Central memory CD8-positive, alpha-beta T cell (primary cell): ENCODE data around the gene WFDC5.
"Not testable (repeated sequence)": the region's sequence is repeated elsewhere in the genome, so short reads cannot be mapped to it uniquely, and the experiment has no call there.

ENCODE experiments used
- ATAC-seq: fragments of 150-1000 bp; cut with Tn5 transposase; replicated peaks from 2 replicates; pipeline ENCODE4 v1.10.0; 2022; ENCODE audit warnings: mild to moderate bottlenecking, moderate FRiP score, moderate number of reproducible peaks; ENCODE audit not compliant: poor library complexity, severe bottlenecking; ENCODE audit errors: extremely low read depth
- DNase-seq, 2 donors: peaks; one replicate each; pipeline ENCODE4 v3.0.0; 2021; ENCODE audit warnings: low spot score in 2 of 2
- H3K27ac Mint-ChIP-seq: one replicate; pipeline ENCODE4 v1.8.0; 2022; ENCODE audit warnings: low read depth, mild to moderate bottlenecking, moderate library complexity, mixed read lengths
- H3K27me3 Mint-ChIP-seq: one replicate; pipeline ENCODE4 v1.8.0; 2022; ENCODE audit warnings: mixed read lengths
- H3K36me3 Mint-ChIP-seq: one replicate; pipeline ENCODE4 v1.8.0; 2022; ENCODE audit warnings: mild to moderate bottlenecking, moderate library complexity, mixed read lengths; ENCODE audit not compliant: insufficient read depth
- H3K4me1 Mint-ChIP-seq: one replicate; pipeline ENCODE4 v1.8.0; 2022; ENCODE audit warnings: mixed read lengths
- H3K4me3 Mint-ChIP-seq: one replicate; pipeline ENCODE4 v1.8.0; 2022; ENCODE audit warnings: mild to moderate bottlenecking, moderate library complexity, mixed read lengths
- H3K9me3 Mint-ChIP-seq: one replicate; pipeline ENCODE4 v1.8.0; 2022; ENCODE audit warnings: mixed read lengths

WFDC5 gene

DNA sequence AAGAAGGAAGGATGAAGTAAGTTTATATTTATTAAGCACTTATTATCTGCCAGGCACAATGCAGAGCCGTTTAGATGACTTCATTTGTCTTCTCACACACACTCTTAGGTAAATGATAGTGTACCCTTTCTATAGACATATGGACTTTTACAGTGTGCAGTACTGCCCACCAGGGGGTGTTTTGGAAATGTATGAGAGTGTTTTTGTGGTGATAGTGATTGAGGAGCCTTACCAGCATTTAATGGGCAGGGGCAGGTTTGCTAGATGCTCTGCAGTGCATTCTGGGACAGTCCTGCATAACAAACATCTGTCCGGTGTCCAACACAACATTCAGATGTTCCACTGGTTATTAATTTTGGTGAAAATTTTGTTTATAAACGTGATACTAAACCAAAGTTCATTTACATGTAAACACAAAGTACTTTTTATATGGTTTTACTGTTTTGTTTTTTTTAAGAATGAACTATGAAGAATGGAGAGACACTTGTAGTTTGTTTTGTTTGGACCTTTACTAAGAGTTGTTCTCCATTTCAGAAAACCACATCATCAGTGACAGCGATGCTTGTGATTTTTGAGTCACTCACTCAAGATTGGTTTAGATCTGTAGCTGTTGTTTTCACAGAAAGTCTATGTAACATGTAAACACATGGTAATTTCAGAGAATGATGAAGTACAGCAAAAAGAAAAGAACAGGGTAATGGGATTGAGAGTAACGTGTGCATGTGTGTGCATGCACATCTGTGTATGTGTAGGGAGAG, 33.9 kb downstream of the WFDC5 start:
- ATAC-seq (no peak), DNase-seq (no peak)
- peaks cover 14% of the 10 kb centered on the region for H3K4me1 Mint-ChIP-seq
- H3K9me3 Mint-ChIP-seq, result peaks cover 4% of the 10 kb centered on the region
- peaks cover 71% of the 10 kb centered on the region for H3K36me3 Mint-ChIP-seq
- H3K4me3 Mint-ChIP-seq, result no peak overlapping the region
- H3K27ac Mint-ChIP-seq, result peak overlapping the region; percentile 7
- H3K27me3 Mint-ChIP-seq, result no peaks in the 10 kb centered on the region

DNA sequence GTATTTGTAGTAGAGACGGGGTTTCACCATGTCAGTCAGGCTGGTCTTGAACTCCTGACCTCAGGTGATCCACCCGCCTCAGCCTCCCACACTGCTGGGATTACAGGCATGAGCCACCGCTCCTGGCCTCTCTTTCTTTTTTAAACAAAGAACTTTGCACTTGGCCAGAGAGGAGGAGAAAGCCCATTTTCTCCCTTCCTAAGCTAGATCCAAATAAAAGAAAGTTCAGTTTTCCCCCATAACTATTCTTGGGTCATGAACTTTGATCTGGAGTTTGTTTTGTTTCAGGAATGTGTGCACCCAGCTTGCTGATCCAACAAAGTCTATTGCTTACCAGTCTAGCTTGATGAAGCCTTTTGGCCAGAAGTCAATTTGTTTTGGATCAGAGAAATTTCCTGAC, 37.4 kb downstream of the WFDC5 start:
- H3K27me3 Mint-ChIP-seq, result no peaks in the 10 kb centered on the region
- H3K4me1 Mint-ChIP-seq, result peaks cover 20% of the 10 kb centered on the region
- H3K4me3 Mint-ChIP-seq, result no peak overlapping the region
- ATAC-seq (no peak), DNase-seq (no peak)
- H3K27ac Mint-ChIP-seq, result no peak overlapping the region
- peaks cover 4% of the 10 kb centered on the region for H3K9me3 Mint-ChIP-seq
- H3K36me3 Mint-ChIP-seq, result peaks cover 80% of the 10 kb centered on the region

DNA sequence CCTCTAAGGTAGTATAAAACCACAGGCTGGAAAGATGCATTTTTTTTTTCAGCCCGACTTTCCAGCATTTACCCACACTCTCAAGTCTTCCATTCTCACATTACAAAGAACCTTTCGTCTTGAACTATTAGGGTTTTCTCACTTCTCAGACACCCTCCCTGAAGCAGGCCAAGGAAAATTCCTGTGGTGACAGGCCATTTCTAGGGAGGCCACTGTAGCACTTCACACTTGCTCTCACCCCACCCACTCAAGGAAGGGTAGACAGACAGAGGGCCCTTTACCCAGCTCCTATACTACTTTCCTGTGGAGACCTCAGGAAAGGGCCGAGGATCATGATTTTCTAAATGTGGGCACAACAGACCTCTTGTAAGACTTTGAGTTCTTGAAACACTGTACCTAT, 41.8 kb downstream of the WFDC5 start:
- H3K4me1 Mint-ChIP-seq, result peaks cover 57% of the 10 kb centered on the region
- H3K27ac Mint-ChIP-seq, result peak overlapping the region; percentile 65
- no peaks in the 10 kb centered on the region for H3K27me3 Mint-ChIP-seq
- H3K36me3 Mint-ChIP-seq, result peaks cover 75% of the 10 kb centered on the region
- no peak overlapping the region for H3K4me3 Mint-ChIP-seq
- H3K9me3 Mint-ChIP-seq, result no peaks in the 10 kb centered on the region
- no peak for DNase-seq
- no peak for ATAC-seq

DNA sequence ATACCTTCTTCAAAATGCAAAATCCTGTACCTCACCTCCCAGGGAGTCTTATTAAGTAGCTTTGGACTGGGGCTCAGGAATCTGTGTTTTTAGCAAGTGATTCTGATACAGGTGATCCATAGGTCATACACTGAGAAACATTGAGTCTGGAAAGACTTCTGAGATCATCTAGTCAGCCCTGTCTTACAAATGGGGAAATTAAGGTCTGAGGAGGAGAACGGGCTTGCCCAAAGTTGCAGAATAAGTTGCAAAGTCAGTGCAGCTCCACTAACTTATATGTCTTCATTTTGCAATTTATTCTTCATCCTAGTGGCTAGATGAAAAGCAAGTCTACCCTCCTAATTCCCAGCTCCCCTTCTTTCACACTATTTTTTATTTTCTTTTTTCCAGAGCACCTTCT, 42.9 kb downstream of the WFDC5 start:
- no peaks in the 10 kb centered on the region for H3K9me3 Mint-ChIP-seq
- H3K27ac Mint-ChIP-seq, result peak overlapping the region; percentile 65
- ATAC-seq, result no peak
- no peak overlapping the region for H3K4me3 Mint-ChIP-seq
- H3K4me1 Mint-ChIP-seq, result peaks cover 65% of the 10 kb centered on the region
- DNase-seq, result no peak
- no peaks in the 10 kb centered on the region for H3K27me3 Mint-ChIP-seq
- peaks cover 76% of the 10 kb centered on the region for H3K36me3 Mint-ChIP-seq

DNA sequence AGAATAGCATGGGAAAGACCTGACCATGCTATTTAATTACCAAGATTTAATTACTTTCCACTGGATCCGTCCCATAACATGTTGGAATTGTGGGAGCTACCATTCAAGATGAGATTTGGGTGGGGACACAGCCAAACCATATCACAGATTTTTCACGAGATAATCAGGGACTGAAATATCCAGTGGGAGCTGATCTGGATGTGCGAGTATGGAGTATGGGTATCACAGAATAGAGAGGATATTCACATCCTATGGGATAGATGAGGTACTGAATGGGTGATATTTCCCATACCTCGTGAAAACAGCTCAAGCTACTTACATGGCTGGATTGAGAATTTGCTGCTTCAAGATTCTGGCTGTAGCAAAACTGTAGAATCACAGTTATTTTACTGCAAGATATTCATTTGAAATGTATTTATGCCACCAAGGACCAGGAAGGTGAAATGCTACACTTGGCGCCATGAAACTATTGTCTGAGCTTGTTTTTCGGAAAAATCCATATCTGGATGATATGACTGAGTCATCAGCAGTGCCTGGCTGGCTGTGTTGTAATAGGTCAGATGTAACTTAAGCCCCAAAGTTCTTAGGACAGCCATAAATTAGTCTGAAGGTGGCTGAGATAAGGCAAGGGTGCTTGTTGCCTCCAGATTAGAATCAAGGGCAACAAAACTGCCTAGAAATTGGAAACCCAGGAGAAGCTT, 43.9 kb downstream of the WFDC5 start:
- peaks cover 74% of the 10 kb centered on the region for H3K4me1 Mint-ChIP-seq
- ATAC-seq (no peak), DNase-seq (no peak)
- H3K36me3 Mint-ChIP-seq, result peaks cover 75% of the 10 kb centered on the region
- no peak overlapping the region for H3K27ac Mint-ChIP-seq
- no peak overlapping the region for H3K4me3 Mint-ChIP-seq
- no peaks in the 10 kb centered on the region for H3K27me3 Mint-ChIP-seq
- H3K9me3 Mint-ChIP-seq, result no peaks in the 10 kb centered on the region

DNA sequence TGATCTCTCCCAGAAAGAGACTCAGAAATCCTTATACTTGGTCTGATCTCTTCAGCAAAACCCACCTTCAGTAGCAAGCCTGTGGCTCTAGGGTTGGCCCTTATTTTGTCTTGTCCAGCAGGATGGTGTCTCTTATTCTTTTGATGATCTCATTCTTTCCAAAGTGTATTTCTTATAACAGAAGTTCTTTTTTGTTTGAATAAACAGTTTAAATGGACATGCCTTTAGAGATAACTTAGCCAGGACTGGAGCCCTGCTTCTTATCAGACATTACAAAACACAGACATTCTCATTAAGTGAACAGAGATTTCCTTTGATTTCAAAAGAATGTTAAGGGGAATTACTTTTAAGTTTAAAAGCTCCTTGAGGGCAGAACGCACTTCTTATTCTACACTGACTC, 45.7 kb downstream of the WFDC5 start:
- Mint-ChIP-seq H3K4me1 (peaks cover 86% of the 10 kb centered on the region), H3K4me3 (no peak overlapping the region), H3K27ac (peak overlapping the region; percentile 80)

DNA sequence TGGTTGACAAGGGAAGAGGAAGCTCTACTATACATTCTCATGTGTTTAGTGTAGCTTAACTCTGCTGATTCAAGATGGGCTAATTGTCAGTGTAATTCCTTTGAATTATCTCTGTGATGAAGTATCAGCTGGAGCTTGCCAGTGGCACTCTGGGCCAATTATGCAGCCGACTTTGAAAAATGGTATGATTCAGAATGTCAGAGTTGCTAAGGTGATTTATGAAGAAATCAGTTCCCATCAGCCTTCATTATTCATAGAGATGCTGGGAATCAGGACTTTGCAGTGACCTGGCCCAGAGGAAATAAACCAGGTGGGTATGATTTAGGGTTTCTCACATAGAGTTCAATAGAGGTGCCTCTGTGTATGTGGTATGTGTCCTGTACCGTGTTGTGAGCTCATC, 47.4 kb downstream of the WFDC5 start:
- DNase-seq (no peak), ATAC-seq (no peak)
- H3K9me3 Mint-ChIP-seq, result no peaks in the 10 kb centered on the region
- H3K4me1 Mint-ChIP-seq, result peaks cover 80% of the 10 kb centered on the region
- peaks cover 78% of the 10 kb centered on the region for H3K36me3 Mint-ChIP-seq
- H3K27ac Mint-ChIP-seq, result peak overlapping the region; percentile 23
- no peaks in the 10 kb centered on the region for H3K27me3 Mint-ChIP-seq
- H3K4me3 Mint-ChIP-seq, result no peak overlapping the region

More for the DNA sequence above, 45.7 kb downstream of the WFDC5 start:
- H3K27me3 Mint-ChIP-seq, result no peaks in the 10 kb centered on the region
- ATAC-seq (no peak), DNase-seq (no peak)
- no peaks in the 10 kb centered on the region for H3K9me3 Mint-ChIP-seq
- H3K36me3 Mint-ChIP-seq, result peaks cover 75% of the 10 kb centered on the region

DNA sequence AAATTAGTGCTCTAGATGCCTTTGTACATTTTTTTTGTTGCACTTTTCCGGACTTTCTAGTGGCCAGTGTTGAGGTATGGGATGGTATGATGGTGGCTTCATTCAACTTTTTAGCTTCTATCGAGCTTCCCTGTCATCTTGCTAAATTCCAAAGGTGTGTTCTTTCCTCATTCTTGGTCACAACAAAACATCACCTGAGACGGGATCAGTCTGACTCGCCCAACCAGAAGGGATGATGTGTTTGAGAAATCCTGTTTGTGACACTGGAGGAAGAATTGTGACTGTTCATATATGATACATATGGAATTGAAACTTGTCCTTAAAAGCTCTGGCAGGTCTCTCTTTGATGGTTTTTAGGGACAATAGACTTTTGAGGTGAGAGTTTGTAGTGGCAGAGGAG, 47.9 kb downstream of the WFDC5 start:
- Mint-ChIP-seq H3K27ac (peak overlapping the region; percentile 23), H3K36me3 (peaks cover 79% of the 10 kb centered on the region), H3K4me1 (peaks cover 81% of the 10 kb centered on the region), H3K9me3 (no peaks in the 10 kb centered on the region), H3K27me3 (no peaks in the 10 kb centered on the region), H3K4me3 (no peak overlapping the region)
- DNase-seq (no peak), ATAC-seq (no peak)

DNA sequence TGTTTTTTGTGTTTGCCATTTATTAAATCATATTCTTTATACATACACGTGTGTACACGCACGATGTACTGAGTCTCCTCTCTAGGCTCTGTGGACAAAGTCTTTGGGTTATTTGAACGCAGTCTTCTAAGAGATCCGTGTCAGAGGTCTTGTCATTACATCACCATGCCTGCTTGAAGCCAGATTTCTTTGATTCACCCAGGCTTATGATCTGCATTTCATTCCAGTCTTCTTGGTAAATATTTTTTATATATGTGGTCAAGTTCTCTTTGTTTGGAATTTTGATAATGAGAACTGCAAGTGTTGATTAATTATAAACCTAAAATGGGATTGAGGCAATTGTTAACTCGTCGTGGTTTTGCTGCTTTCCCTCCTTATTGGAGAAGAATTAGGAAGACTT, 48.6 kb downstream of the WFDC5 start:
- no peak for ATAC-seq
- peaks cover 84% of the 10 kb centered on the region for H3K4me1 Mint-ChIP-seq
- peak overlapping the region; percentile 72 for H3K27ac Mint-ChIP-seq
- no peak for DNase-seq
- no peaks in the 10 kb centered on the region for H3K9me3 Mint-ChIP-seq
- H3K36me3 Mint-ChIP-seq, result peaks cover 75% of the 10 kb centered on the region
- H3K4me3 Mint-ChIP-seq, result no peak overlapping the region
- no peaks in the 10 kb centered on the region for H3K27me3 Mint-ChIP-seq

DNA sequence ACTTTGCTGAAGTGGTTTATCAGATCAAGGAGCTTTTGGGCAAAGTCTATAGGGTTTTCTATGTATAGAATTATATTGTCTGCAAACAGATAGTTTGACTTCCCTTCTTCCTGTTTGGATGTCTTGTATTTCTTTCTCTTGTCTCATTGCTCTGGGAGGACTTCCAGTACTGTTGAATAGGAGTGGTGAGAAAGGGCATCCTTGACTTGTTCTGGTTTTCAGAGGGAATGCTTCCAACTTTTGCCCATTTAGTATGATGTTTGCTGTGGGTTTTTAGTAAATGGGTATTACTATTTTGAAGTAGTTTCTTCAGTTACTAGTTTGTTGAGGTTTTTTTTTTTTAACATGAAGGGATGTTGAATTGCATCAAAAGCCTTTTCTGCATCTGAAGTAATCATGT, 50.2 kb downstream of the WFDC5 start:
- no peak for DNase-seq
- peaks cover 67% of the 10 kb centered on the region for H3K36me3 Mint-ChIP-seq
- peaks cover 83% of the 10 kb centered on the region for H3K4me1 Mint-ChIP-seq
- H3K4me3 Mint-ChIP-seq, result peak overlapping the region; percentile 34
- H3K27ac Mint-ChIP-seq, result peak overlapping the region; percentile 72
- H3K27me3 Mint-ChIP-seq, result no peaks in the 10 kb centered on the region
- no peaks in the 10 kb centered on the region for H3K9me3 Mint-ChIP-seq
- no peak for ATAC-seq

DNA sequence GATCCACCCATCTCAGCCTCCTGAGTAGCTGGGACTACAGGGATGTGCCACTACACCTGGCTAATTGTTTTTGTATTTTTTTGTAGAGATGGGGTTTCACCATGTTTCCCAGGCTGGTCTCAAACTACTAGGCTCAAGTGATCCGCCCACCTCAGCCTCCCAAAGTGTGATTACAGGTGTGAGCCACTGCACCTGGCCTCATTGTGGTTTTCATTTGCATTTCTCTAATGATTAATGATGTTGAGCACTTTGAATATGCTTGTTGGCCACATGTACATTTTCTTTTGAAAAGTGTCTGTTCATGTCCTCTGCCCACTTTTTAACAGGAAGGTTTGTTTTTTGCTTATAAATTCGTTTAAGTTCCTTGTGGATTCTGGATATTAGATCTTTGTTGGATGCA, 51.9 kb downstream of the WFDC5 start:
- not testable (repeated sequence) for H3K27me3 Mint-ChIP-seq, DNase-seq, ATAC-seq, H3K9me3 Mint-ChIP-seq
- peak overlapping the region; percentile 72 for H3K27ac Mint-ChIP-seq
- peak overlapping the region; percentile 66 for H3K4me3 Mint-ChIP-seq
- peaks cover 62% of the 10 kb centered on the region for H3K36me3 Mint-ChIP-seq
- peaks cover 81% of the 10 kb centered on the region for H3K4me1 Mint-ChIP-seq

DNA sequence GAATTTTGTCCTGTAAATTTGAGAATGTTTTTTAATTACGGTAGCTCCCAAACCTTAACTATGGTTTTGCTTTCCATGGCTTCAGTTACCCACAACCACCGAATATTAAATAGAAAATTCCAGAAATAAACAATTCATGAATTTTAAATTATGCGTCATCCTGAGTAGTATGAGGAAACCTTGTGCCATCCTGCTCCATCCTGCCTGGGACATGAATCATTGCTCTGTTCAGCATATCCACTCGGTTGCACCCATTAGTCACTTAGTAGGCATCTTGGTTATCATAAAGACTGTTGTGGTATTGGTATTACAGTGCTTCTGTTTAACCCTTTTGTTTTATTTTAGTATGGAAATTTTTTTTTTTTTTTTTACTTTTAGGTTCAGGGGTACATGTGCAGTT, 53.7 kb downstream of the WFDC5 start:
- DNase-seq (no peak), ATAC-seq (no peak)
- Mint-ChIP-seq H3K27ac (no peak overlapping the region), H3K4me3 (no peak overlapping the region), H3K9me3 (no peaks in the 10 kb centered on the region), H3K36me3 (peaks cover 53% of the 10 kb centered on the region), H3K27me3 (no peaks in the 10 kb centered on the region), H3K4me1 (peaks cover 83% of the 10 kb centered on the region)

DNA sequence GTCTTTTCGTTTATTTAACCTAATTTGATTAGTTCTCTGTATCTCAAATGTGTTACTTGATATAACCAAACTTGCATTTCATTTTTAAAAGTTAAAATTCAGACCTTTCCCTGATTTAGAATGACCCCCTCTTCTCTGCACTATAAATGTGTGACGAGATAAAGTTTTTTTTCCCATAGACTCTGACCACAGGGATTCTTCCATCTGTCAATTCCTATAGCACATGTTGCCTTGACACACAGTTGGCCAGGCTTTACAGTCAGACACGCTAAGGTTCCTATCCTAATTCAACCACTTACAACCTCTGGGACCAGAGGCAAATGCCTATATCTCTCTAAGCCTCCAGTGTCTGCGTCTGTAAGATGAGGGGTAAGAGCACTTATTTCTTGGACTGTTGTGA, 54.7 kb downstream of the WFDC5 start:
- no peaks in the 10 kb centered on the region for H3K9me3 Mint-ChIP-seq
- DNase-seq, result no peak
- peak overlapping the region; percentile 23 for H3K27ac Mint-ChIP-seq
- H3K4me1 Mint-ChIP-seq, result peaks cover 85% of the 10 kb centered on the region
- H3K36me3 Mint-ChIP-seq, result peaks cover 58% of the 10 kb centered on the region
- no peaks in the 10 kb centered on the region for H3K27me3 Mint-ChIP-seq
- no peak for ATAC-seq
- H3K4me3 Mint-ChIP-seq, result no peak overlapping the region
